Raji (cell line): ENCODE data around the gene NOXA1.
A peak's percentile ranks its signal among the peaks of the same experiment; 100 is the strongest.

ENCODE experiments used
- POLR2A ChIP-seq: IDR thresholded peaks from 2 replicates; pipeline ENCODE4 v1.6.1; 2011; ENCODE audit warnings: low read depth, low read length, control low read depth; ENCODE audit not compliant: insufficient read depth

Gene NOXA1

DNA sequence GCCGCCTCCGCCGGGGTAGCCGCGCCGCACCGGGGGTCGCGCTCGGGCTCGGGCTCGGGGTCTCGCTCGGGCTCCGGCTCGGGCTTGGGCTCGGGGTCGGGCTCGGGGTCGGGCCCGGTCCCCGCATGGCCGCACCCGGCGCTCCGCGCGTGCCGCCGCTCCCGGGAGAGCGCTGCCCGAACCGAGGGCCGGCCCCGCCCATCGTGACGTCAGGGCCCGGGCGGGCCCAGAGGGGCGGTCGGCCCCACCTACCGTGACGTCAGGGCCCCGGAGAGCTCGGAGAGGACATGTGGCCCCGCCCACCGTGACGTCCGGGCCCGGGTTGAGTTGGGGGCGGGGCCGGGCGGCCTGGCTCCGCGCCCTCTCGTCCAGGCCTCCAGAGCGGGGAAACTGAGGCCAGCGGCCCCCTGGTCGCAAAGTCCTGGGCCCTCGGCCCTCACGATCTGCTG lies 36.0 kb downstream of the NOXA1 start, which contains the start of gene NSMF:
TSS of gene NSMF (minus strand) at position 183 of the 449 bp plus-strand sequence. CDS start 232 bp downstream, outside the sequence.
- TF ChIP-seq POLR2A, result peak; percentile 74

DNA sequence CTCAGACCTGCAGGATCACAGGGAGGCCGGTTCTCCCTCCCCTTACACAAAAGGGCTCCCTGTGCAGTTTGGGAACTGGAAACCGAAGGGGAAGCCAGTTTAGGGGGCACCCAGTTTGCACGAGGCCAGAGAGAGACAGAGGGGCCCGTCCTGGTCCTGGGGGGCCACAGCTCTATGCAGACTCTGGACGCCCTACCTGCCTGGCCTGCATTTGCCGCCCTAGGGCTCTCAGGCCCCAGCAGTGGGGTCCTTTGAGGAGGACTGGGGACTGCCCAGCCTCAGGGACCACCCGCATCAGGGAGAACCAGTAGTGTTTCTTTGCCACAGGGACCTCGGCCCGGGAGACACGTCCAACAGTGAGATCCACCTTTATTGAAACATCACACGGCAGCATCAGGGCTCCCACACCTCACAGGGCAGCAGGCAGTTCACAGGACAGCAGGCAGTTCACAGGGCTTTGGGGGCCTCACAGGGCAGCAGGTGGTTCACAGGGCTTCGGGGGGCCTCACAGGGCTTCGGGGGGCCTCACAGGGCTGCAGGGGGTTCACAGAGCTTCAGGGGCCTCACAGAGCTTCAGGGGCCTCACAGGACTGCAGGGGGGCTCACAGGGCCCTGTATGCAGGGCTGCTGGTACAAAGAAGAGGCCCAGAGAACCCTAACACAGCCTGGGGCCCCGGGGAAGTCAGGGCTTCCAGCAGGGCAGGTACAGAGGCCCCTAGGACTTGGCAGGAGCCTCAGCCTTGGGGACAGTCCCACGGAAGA lies 36.6 kb downstream of the NOXA1 start:
- TF ChIP-seq POLR2A, result no peak

DNA sequence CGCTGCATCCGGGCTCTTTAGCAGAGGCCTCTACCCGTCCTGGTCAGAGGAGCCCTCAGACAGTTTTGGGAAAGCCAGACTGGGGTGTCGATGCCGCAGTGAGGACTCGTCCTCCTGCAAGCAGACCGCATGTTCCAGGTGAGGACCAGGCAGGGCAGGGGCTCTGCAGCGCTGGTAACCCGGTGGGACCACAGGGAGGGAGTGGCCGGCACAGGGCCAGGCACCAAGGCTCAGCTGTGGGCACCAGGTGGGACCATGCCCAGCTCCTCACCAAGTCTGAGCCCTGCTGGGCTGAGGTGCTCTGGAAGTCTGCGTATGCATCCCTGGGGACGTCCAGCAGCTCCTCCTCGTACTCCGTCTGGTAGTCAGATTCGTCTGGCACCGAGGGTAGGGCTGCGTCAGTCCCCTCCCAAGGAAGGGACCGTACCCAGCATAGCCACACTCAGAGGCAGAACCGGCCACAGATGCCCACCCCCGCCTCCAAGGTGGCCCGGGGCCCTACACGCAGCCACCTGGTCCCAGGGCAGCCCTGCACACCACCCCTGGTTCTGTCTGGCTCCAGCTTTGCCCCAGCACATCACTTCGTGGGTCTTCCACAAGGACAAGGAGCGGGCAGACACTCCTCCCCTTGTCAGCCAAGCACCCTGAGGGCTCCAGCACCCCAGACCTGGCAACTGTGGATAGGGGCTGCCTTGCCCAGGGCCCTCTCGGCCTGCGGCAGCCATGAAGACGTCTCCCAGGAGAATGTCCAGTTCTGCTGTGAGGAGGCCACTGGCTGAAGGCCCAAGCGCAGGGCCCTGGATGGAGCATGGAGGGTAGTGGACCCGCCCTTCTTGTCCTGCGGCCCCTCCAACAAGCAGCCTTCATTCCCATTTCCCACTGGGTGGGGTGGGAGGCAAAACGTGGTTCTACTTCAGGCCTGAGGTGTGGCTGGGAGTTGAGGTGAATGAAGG lies 37.4 kb downstream of the NOXA1 start:
- no peak for TF ChIP-seq POLR2A

DNA sequence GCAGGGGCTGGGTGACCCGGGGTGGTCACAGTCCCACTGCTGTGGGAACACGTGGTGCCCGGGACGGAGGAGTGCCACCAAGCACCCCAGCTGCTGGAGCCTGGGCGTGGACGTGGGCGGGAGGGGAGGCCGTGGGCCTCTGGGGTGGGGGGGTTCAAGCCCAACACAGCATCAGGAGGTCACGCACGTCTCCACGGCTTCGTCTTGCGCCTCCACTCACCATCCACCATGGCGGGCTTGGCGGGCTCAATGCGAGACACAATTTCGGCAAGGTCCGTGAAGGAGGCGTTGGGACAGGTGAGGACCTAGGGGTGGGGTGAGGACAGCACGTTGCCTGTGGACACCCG lies 38.1 kb downstream of the NOXA1 start:
- TF ChIP-seq POLR2A, result no peak

DNA sequence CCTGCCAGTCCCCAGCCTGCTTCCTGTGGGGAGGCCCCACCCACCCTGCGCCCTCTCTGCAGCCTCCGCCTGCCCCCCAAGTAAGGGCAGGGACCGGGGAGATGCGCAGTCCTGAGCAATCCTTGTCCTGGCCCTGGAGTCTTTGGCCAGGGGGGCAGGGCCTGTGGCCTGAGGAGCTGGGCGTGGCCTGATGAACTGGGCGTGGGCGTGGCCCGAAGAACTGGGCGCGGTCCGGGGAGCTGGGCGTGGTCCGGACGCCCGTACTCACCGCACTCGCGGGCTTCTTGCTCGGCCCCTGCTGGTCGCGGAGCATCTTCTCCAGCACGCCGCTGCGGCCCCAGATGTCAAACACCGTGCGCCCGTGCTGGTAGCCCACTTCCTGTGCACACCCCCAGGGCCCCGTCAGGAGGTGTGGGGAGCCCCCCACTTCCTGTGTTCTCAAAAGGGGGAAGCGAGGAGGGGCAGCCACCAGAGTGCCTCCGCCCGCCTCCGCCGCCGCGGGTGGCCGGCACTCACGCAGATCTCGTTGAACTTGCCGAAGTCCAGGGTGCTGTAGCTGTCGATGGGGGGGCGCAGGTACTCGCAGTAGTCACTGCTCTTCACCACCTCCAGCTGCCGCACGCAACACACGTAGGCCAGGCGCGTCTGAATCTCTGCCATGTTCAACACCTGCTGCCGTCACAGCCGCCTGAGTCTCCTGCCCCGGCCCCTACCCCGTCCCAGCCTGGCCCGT lies 38.6 kb downstream of the NOXA1 start:
- TF ChIP-seq POLR2A, result peak; percentile 49

DNA sequence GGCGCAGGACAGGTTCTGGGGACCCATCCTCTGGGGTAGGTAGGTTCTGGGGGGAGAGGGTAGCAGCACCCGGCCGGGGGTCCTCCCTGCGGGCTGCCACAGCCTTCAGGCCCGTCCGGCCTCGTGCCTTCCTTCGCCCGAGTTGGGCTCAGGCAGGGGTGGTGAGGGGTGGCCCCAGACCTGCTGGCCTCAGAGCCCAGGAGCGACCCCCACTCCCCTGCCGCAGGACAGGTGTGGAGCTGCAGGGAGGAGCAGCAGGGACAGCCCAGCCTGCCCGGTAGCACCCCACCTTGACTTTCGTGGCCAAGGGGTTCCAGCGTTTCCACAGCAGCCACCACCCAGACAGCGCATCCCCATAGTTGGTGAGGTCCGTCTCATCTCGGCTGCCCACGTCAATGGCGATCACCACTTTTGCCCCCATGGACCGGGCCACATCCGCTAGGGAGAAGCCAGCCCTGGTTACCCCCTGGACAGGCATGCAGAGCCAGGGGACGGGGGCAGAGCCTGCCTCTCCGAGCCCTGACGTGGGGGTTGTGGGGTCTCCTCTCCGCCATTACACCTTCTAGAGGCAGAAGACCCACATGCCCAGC lies 39.3 kb downstream of the NOXA1 start:
- TF ChIP-seq POLR2A, result no peak

DNA sequence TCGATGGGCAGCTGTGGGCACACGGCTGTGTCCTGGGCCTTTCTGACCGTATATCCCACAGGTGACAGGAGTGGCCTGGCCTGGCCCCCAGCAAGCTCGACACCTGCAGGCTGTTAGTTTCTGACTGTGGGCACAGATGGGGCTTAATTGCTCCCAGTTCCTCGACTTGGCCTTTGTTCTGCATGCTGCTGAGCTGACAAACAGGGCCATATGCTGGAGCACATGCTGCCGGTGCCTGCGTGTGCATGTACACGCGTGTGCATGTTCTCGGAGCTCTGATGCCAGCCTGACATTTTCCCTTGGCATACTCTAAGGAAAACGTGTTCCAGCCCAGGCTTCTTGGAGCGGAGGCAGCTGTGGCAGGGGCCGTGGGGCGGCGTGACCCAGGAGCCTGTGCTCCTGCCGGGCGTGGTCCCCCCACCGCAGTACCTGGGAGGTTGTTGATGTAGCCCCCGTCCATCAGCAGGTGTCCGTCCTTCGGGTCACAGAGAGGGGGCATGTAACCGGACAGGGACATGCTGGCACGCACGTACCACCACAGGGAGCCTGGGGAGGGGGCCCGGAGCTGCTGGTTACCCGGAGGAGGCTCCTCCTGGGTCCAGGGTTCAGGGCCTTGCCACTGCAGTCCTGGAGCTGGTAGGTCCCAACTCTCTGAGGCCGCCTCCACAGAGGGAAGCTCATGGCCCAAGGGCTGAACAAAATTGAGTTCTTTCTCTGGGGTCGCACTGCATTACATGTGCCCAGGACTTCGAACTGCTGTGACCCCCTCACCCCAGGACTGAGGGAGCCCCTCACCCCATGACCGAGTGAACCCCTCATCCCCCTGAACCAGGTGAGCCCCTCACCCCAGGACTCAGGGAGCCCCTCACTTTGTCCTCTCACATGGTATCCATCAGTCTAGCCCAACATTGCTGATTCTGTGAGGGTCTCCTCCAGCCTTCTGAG lies 40.1 kb downstream of the NOXA1 start:
- no peak for TF ChIP-seq POLR2A

DNA sequence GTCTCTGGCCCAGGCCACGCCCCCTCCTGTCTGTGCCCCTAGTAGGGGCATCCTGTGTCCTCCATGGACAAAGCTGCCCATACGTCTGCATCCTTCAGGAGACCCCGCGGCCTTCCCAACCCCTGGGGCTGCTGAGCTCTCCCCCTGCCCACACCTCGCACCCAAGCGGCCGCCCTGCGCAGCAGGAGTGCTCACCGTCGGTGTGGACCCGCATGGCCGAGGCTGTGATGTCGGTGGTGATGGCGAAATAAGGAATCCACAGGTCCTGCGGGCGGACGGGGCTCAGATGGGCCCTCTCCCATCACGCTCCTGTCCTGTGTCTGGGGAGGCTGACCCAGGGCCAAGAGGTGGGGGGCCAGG lies 40.7 kb downstream of the NOXA1 start:
- TF ChIP-seq POLR2A, result no peak

DNA sequence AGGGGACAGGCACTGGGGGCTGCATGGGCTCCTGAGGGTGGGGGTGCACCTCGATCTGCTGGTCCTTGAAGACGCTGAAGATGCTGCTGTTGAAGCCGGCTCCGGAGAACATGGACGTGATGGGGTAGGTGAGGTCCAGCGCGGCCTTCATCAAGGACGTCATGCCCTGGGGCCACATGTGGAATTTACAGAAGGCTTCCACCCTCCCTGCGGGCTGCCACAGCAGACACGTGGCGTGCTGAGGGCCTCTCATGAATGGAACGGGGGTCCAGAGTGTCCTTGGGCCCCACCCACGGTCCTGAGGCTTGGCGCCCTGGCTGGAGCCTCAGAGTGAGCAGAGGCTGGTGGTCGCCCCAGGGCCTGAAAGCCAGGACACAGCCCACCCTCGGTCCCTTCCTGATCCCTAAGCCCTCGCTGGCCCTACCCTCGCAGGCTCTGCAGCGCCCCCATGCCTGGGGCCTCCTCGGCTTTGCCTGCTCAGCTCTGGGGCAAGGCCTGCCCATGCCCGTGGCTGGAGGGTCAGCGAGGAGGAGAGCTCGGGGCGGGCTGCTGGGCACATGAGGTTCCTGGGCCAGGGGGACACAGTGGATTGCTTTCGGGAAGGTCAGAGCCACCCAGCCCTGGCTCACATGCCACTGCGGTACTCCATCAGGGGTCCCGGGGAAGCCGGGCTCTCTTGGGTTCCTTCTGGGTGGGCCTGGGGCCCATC lies 41.3 kb downstream of the NOXA1 start:
- TF ChIP-seq POLR2A, result no peak

DNA sequence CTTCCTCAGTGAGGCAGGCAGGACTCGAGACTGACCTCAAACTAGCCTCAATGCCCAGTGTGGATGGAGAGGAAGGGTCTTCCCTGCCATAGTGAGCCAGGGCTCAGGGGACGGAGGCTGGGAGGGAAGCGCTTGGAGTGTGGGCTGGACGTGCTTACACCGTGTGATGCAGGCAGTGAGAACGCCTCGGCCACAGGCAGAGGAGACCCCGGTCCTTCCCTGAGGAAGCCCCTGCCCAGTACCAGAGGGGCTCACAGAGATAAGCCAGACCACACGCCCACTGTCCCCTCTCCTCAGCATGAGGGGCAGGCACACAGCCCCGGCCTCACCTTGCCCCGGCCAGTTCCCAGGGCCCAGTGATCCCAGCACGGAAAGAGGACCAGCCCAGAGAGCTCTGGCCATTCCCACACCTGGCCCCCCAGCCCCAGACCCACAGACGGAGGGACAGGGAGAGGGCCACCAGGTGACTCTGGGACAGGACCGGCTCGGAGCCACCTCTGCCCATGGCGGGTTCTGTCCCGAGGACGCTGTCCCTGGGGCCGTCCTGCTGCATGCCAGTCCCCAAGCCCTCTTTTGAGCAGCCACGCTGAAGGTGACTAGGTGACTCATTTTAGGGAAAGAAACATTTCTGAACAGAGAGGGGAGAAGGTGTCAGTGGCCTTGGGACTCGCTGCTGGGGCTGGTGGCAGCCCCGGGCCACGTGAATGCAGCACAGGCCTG lies 42.0 kb downstream of the NOXA1 start:
- no peak for TF ChIP-seq POLR2A

DNA sequence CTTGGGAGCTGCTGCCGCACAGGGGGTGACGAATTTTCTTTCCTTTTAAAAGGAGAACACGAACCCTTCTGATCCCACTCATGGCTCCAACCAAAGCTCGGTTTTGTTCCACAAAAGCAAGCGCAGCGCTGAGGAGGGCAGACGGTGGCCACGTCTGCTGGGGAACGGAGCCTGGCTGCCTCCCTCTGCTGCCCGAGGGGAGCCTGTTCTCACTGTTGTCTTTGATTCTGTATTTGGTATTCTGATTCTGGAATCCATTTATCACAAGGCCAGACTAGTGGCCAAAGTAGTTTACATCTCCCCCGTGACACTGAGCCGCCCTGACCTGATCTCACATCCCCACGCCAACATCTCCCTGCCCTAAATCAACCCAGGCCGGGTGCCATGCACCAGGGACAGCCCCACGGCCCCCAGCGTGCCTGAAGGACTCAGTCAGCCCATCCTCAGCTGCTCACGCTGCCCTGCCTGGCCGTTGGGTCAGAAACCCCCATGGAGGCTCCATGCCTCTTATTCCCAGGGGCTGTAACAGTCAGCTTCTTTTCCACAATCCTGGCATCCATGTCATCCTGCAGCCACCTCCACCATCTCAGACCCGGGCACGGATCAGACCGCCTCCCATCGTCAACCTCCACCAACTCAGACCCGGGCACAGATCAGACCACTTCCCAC lies 42.7 kb downstream of the NOXA1 start:
- TF ChIP-seq POLR2A, result no peak

DNA sequence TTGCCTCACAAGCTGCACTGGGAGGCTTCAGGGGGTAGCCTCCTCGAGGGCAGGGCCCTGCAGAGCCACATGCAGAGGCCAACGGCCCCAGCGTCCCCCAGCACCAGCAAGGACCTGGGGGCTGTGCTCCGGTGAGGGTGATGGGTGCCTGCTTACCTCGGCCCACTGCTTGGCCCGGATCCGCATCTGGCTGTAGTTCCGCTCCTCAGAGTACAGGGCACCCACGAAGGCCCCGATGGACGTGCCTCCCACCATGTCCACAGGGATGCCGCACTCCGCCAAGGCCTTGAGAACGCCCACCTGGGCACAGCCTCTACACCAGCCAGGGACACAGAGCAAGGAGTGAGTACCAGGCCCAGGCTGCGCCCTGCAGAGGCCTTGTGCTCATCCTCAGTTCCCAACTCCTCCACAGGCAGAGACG lies 44.0 kb downstream of the NOXA1 start:
- TF ChIP-seq POLR2A, result no peak
